Neural progenitor cell (in vitro differentiated cells): ENCODE data around the gene TRIM5. TPM values are rescaled to one million over a fixed set of nuclear protein-coding genes. Genes with fewer than 3 reads are reported as not detected.
"Not testable (repeated sequence)": the region's sequence is repeated elsewhere in the genome, so short reads cannot be mapped to it uniquely, and the experiment has no call there.

Experiments
- DNase-seq: peaks from one replicate; pipeline ENCODE4 v3.0.0-alpha.2; 2016; ENCODE audit warnings: low spot score
- H2AFZ ChIP-seq: fragments of 200-600 bp; sonication (generic); replicated peaks from 2 replicates; pipeline ENCODE4 v1.6.1; 2016; ENCODE audit warnings: antibody characterized with exemption
- H3F3A ChIP-seq: fragments of 200-600 bp; sonication (generic); 2 replicates; pipeline ENCODE4 v1.6.1; 2016; ENCODE audit warnings: antibody characterized with exemption, low read depth
- H3K27ac ChIP-seq: fragments of 200-600 bp; sonication (generic); 2 replicates; pipeline ENCODE4 v1.5.1; 2016; ENCODE audit warnings: mild to moderate bottlenecking
- H3K27me3 ChIP-seq: fragments of 200-600 bp; sonication (generic); 2 replicates; pipeline ENCODE4 v1.6.1; 2016; ENCODE audit warnings: mild to moderate bottlenecking, moderate library complexity
- H3K36me3 ChIP-seq: fragments of 200-600 bp; sonication (generic); 2 replicates; pipeline ENCODE4 v1.5.1; 2016
- H3K4me1 ChIP-seq: fragments of 200-600 bp; sonication (generic); 2 replicates; pipeline ENCODE4 v1.6.1; 2016; ENCODE audit warnings: mixed run types
- H3K4me2 ChIP-seq: fragments of 200-600 bp; sonication (generic); 2 replicates; pipeline ENCODE4 v1.6.1; 2016
- H3K4me3 ChIP-seq: fragments of 200-600 bp; sonication (generic); 2 replicates; pipeline ENCODE4 v1.5.1; 2016
- H3K79me2 ChIP-seq: fragments of 200-600 bp; sonication (generic); 2 replicates; pipeline ENCODE4 v1.6.1; 2016; ENCODE audit warnings: low read depth
- H3K9ac ChIP-seq: fragments of 200-600 bp; sonication (generic); 2 replicates; pipeline ENCODE4 v1.6.1; 2016
- H3K9me3 ChIP-seq: fragments of 200-600 bp; sonication (generic); 2 replicates; pipeline ENCODE4 v1.5.1; 2016; ENCODE audit warnings: low read depth
- H4K20me1 ChIP-seq: fragments of 200-600 bp; sonication (generic); 2 replicates; pipeline ENCODE4 v1.6.1; 2016; ENCODE audit warnings: low read depth
- H3K27ac Mint-ChIP-seq: 3 replicates; pipeline ENCODE4 v1.8.0; 2021; ENCODE audit warnings: mixed read lengths
- H3K27me3 Mint-ChIP-seq: 2 replicates; pipeline ENCODE4 v1.8.0; 2022; ENCODE audit warnings: low read depth, mild to moderate bottlenecking, inconsistent platforms, moderate library complexity, mixed read lengths; ENCODE audit not compliant: insufficient read depth
- H3K36me3 Mint-ChIP-seq: 3 replicates; pipeline ENCODE4 v1.8.0; 2021; ENCODE audit warnings: mixed read lengths
- H3K4me1 Mint-ChIP-seq: 3 replicates; pipeline ENCODE4 v1.8.0; 2021; ENCODE audit warnings: mixed read lengths
- H3K4me3 Mint-ChIP-seq: 3 replicates; pipeline ENCODE4 v1.8.0; 2021; ENCODE audit warnings: mild to moderate bottlenecking, moderate library complexity, mixed read lengths
- H3K9me3 Mint-ChIP-seq: 3 replicates; pipeline ENCODE4 v1.8.0; 2020; ENCODE audit warnings: mixed read lengths
- CTCF ChIP-seq: fragments of 200-600 bp; sonication (generic); IDR thresholded peaks from 2 replicates; pipeline ENCODE4 v1.5.1; 2017; ENCODE audit warnings: antibody characterized with exemption, mild to moderate bottlenecking
- EZH2 ChIP-seq: fragments of 200-600 bp; sonication (generic); IDR thresholded peaks from 2 replicates; pipeline ENCODE4 v1.6.1; 2017; ENCODE audit warnings: antibody characterized with exemption, mild to moderate bottlenecking, moderate library complexity
- EZH2phosphoT487 ChIP-seq: fragments of 200-600 bp; sonication (generic); IDR thresholded peaks from 2 replicates; pipeline ENCODE4 v1.6.1; 2017; ENCODE audit warnings: antibody characterized with exemption
- total RNA-seq: library from RNA; depleted of rRNA; stranded (reverse); fragments of >200 nt; gene quantifications from 2 replicates; pipeline ENCODE4 v1.2.3, GENCODE V29; 2015; ENCODE audit warnings: low replicate concordance

The TRIM5 gene
- total RNA-seq, 1 donor from 2014 or later = 24.5 TPM

- no peaks in the 10 kb centered on the region for H3K27me3 Mint-ChIP-seq
- no peak for DNase-seq
Observed at GRCh38 chr11:5665051-5665570, 19.8 kb downstream of the TRIM5 start.

GRCh38 chr11:5663511-5663910 is 21.4 kb downstream of the TRIM5 start:
- no peaks in the 10 kb centered on the region for H3F3A ChIP-seq
- H3K79me2 ChIP-seq = no peaks in the 10 kb centered on the region
- no peak overlapping the region for H2AFZ ChIP-seq
- H3K27ac ChIP-seq = no peak overlapping the region
- H4K20me1 ChIP-seq = no peaks in the 10 kb centered on the region
- Mint-ChIP-seq H3K27me3 (peaks cover under 1% of the 10 kb centered on the region), H3K27ac (no peak overlapping the region), H3K9me3 (no peaks in the 10 kb centered on the region), H3K36me3 (peaks cover 12% of the 10 kb centered on the region), H3K4me1 (no peaks in the 10 kb centered on the region), H3K4me3 (no peak overlapping the region)
- no peak overlapping the region for H3K9ac ChIP-seq
- no peaks in the 10 kb centered on the region for H3K36me3 ChIP-seq
- H3K27me3 ChIP-seq = no peaks in the 10 kb centered on the region
- TF ChIP-seq EZH2 (no peak), EZH2phosphoT487 (no peak), CTCF (no peak)
- H3K4me3 ChIP-seq = no peak overlapping the region
- H3K4me2 ChIP-seq = no peak overlapping the region
- no peak for DNase-seq
- H3K9me3 ChIP-seq = no peaks in the 10 kb centered on the region
- no peaks in the 10 kb centered on the region for H3K4me1 ChIP-seq

More at GRCh38 chr11:5665051-5665570, 19.8 kb downstream of the TRIM5 start:
- no peak overlapping the region for H3K27ac ChIP-seq
- no peak overlapping the region for H3K4me2 ChIP-seq
- no peaks in the 10 kb centered on the region for H4K20me1 ChIP-seq
- H3K4me1 ChIP-seq = no peaks in the 10 kb centered on the region
- H3K36me3 ChIP-seq = no peaks in the 10 kb centered on the region
- no peak overlapping the region for H2AFZ ChIP-seq
- H3F3A ChIP-seq = no peaks in the 10 kb centered on the region
- Mint-ChIP-seq H3K4me3 (no peak overlapping the region), H3K27ac (no peak overlapping the region), H3K9me3 (no peaks in the 10 kb centered on the region), H3K36me3 (peaks cover 17% of the 10 kb centered on the region), H3K4me1 (no peaks in the 10 kb centered on the region)
- no peak overlapping the region for H3K4me3 ChIP-seq
- H3K9ac ChIP-seq = no peak overlapping the region
- H3K9me3 ChIP-seq = no peaks in the 10 kb centered on the region
- H3K27me3 ChIP-seq = no peaks in the 10 kb centered on the region
- no peak for TF ChIP-seq EZH2phosphoT487
- no peak for TF ChIP-seq EZH2
- no peak for TF ChIP-seq CTCF
- H3K79me2 ChIP-seq = no peaks in the 10 kb centered on the region

GRCh38 chr11:5658318-5658717 is 26.6 kb downstream of the TRIM5 start:
- peaks cover 5% of the 10 kb centered on the region for H3K9me3 Mint-ChIP-seq
- Histone ChIP-seq H3K27ac (no peak overlapping the region), H3K9me3 (no peaks in the 10 kb centered on the region), H4K20me1 (no peaks in the 10 kb centered on the region), H3K4me3 (no peak overlapping the region), H3K4me1 (no peaks in the 10 kb centered on the region), H3K36me3 (no peaks in the 10 kb centered on the region), H3K79me2 (no peaks in the 10 kb centered on the region), H3K4me2 (no peak overlapping the region), H3F3A (no peaks in the 10 kb centered on the region), H3K27me3 (no peaks in the 10 kb centered on the region), H3K9ac (no peak overlapping the region), H2AFZ (no peak overlapping the region)
- peaks cover 4% of the 10 kb centered on the region for H3K27me3 Mint-ChIP-seq
- no peak for TF ChIP-seq CTCF
- no peak for TF ChIP-seq EZH2phosphoT487
- TF ChIP-seq EZH2 = no peak
- no peak overlapping the region for H3K27ac Mint-ChIP-seq
- DNase-seq = no peak
- H3K36me3 Mint-ChIP-seq = peaks cover 3% of the 10 kb centered on the region
- no peaks in the 10 kb centered on the region for H3K4me1 Mint-ChIP-seq
- H3K4me3 Mint-ChIP-seq = no peak overlapping the region

GRCh38 chr11:5656956-5657355 is 27.9 kb downstream of the TRIM5 start:
- not testable (repeated sequence) for H3K9ac ChIP-seq, H3K79me2 ChIP-seq, H3K9me3 ChIP-seq, H3K27me3 ChIP-seq, DNase-seq, H2AFZ ChIP-seq, H3K4me2 ChIP-seq, H3K27ac Mint-ChIP-seq, H3K27ac ChIP-seq, H3K27me3 Mint-ChIP-seq, H3K4me3 ChIP-seq, H4K20me1 ChIP-seq, H3F3A ChIP-seq, H3K36me3 ChIP-seq, H3K4me1 ChIP-seq, H3K36me3 Mint-ChIP-seq, H3K4me1 Mint-ChIP-seq, H3K4me3 Mint-ChIP-seq
- peaks cover 11% of the 10 kb centered on the region for H3K9me3 Mint-ChIP-seq
